Measurements from ENCODE around the gene PRAMEF4. TPM values are rescaled to one million over a fixed set of nuclear protein-coding genes. Genes with fewer than 3 reads are reported as not detected.
"Not testable (repeated sequence)": the region's sequence is repeated elsewhere in the genome, so short reads cannot be mapped to it uniquely, and the experiment has no call there.

Gene PRAMEF4
- not detected for total RNA-seq
- long read RNA-seq, result 0 reads

DNA sequence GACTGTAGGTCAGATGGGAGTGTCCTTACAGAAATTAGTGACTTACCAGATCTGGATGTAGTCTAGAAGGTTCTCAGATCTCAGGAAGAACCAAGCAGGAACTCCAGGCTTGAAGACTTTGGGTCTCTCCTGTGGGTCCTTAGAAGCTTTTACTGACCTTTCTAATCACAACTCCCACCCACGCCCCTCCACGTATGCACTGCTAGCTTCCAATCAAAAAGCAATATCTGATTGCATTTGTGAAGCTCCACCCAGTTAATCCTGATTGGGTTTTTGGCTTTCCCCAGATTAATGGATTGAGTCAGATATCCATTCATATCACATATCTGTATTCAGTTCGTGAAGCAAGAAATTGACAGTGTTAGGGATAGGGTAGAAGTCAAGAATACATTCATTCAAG is at the start of gene PRAMEF4:
TSS of gene PRAMEF4 (minus strand) at position 101 of the 400 bp plus-strand sequence. CDS start 2,807 bp downstream, outside the sequence.
- H3K36me3 ChIP-seq; H3K27ac ChIP-seq (replicated peaks); H3K27me3 ChIP-seq (ENCODE audit: low read depth); intact Hi-C loops (cut with micrococcal nuclease); DNase-seq; H3K9me3 ChIP-seq (replicated peaks); H3K4me3 ChIP-seq; H3K4me1 ChIP-seq: not testable (repeated sequence)

- DNase-seq; H3K36me3 ChIP-seq; intact Hi-C loops (cut with micrococcal nuclease); H3K27ac ChIP-seq (replicated peaks); H3K4me1 ChIP-seq; H3K9me3 ChIP-seq (replicated peaks); H3K27me3 ChIP-seq (ENCODE audit: low read depth); H3K4me3 ChIP-seq: not testable (repeated sequence)
Measured at GRCh38 chr1:12924368-12924767, 38.4 kb upstream of the PRAMEF4 start.

DNA sequence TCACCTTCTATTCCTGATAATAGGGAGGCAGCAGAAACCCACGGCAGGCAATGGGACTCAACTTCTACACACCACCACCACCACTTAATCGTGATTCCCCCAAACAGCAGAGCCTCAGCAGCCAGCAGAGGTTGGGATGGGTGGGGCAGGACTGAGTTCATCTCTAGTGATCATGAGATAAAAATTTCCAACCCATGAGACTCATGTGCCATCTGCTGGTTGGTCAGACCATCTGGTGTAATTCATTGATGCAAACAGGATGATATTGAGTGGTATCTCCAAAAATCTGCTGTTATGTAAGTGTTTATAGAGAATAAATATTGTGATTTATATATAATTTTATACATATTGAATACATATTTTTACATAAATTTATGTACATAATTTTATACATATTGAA is 35.7 kb upstream of the PRAMEF4 start:
- intact Hi-C loops (cut with micrococcal nuclease), result not testable (repeated sequence)

GRCh38 chr1:12916310-12916709 is 30.3 kb upstream of the PRAMEF4 start, which contains the start of gene PRAMEF7:
Gene PRAMEF7 (plus strand): TSS chr1:12916610. CDS start chr1:12917693, 1,083 bp downstream.
- H3K36me3 ChIP-seq; DNase-seq; H3K4me1 ChIP-seq; H3K4me3 ChIP-seq; H3K27ac ChIP-seq (replicated peaks); intact Hi-C loops (cut with micrococcal nuclease); H3K27me3 ChIP-seq (ENCODE audit: low read depth); H3K9me3 ChIP-seq (replicated peaks): not testable (repeated sequence)

More for the DNA sequence above, 35.7 kb upstream of the PRAMEF4 start:
- not testable (repeated sequence) for DNase-seq; H3K36me3 ChIP-seq; H3K4me1 ChIP-seq; H3K27me3 ChIP-seq (ENCODE audit: low read depth); H3K9me3 ChIP-seq (replicated peaks); H3K27ac ChIP-seq (replicated peaks); H3K4me3 ChIP-seq

DNA sequence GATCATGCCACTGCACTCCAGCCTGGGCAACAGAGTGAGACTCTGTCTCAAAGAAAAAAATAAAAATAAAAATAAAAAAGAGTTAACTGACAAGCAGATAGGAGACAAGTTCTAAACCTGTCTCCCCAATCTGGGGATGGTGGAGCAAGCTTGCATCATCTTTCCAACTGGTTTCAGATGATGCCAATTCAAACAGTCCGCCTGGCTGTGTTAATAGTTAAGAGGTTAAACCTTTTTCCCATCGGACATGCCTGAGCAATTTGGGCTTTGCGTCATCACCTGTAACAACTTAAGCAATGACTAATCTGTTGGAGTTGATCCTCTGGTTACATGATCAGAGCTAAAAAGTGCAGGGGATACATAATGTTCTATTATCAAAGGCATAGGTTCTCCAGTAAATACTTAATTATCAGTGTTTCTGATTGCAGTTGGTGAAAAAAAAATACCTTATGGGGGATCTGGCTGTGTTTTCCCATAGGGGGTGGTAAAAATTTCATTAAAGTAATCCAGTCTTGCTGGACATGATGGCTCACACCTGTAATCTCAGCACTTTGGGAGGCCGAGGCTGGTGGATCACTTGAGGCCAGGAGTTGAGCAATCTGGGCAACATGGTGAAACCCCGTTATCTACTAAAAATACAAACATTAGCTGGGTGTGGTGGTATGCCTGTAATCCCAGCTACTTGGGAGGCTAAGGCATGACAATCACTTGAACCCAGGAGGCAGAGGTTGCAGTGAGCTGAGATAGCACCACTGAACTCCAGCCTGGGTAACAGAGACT is 18.0 kb upstream of the PRAMEF4 start:
- H3K9me3 ChIP-seq (replicated peaks); H3K27ac ChIP-seq (replicated peaks); H3K36me3 ChIP-seq; H3K27me3 ChIP-seq (ENCODE audit: low read depth); H3K4me3 ChIP-seq; DNase-seq; H3K4me1 ChIP-seq; intact Hi-C loops (cut with micrococcal nuclease): not testable (repeated sequence)

DNA sequence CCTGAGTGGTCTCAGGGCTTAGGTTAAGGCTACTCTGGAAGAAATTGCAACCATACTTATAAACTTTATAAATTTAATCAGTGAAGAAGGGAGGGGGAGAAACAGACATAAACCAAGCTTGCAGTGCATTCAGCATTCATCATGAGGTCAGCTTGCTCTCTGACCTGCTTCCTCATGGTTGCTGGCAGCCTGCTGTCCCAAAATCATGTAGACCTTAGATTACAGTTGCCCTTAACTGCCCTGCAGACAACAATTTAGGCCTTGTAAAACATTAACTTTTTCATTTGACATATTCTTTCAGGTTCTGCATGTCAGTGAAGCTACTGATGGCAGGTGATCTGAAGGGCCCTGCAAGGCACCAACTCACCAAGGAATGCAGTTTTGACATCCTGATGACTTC is 13.2 kb upstream of the PRAMEF4 start:
- H3K4me3 ChIP-seq; DNase-seq; H3K9me3 ChIP-seq (replicated peaks); H3K27me3 ChIP-seq (ENCODE audit: low read depth); H3K4me1 ChIP-seq; H3K27ac ChIP-seq (replicated peaks); H3K36me3 ChIP-seq; intact Hi-C loops (cut with micrococcal nuclease): not testable (repeated sequence)

- DNase-seq; H3K4me3 ChIP-seq; intact Hi-C loops (cut with micrococcal nuclease); H3K4me1 ChIP-seq; H3K27me3 ChIP-seq (ENCODE audit: low read depth); H3K9me3 ChIP-seq (replicated peaks); H3K36me3 ChIP-seq; H3K27ac ChIP-seq (replicated peaks): not testable (repeated sequence)
Measured at GRCh38 chr1:12898170-12898569, 12.2 kb upstream of the PRAMEF4 start, which contains the start of gene PRAMEF10. Gene PRAMEF10 (minus strand): TSS chr1:12898270. CDS start chr1:12895847, 2,423 bp downstream.

- H3K27ac ChIP-seq (replicated peaks); intact Hi-C loops (cut with micrococcal nuclease); H3K27me3 ChIP-seq (ENCODE audit: low read depth); H3K9me3 ChIP-seq (replicated peaks); H3K4me1 ChIP-seq; H3K4me3 ChIP-seq; DNase-seq; H3K36me3 ChIP-seq: not testable (repeated sequence)
Measured at GRCh38 chr1:12878453-12878852, 7.5 kb downstream of the PRAMEF4 start.

- intact Hi-C loops (cut with micrococcal nuclease), result not testable (repeated sequence)
Measured at GRCh38 chr1:12863131-12863880, 22.7 kb downstream of the PRAMEF4 start.

DNA sequence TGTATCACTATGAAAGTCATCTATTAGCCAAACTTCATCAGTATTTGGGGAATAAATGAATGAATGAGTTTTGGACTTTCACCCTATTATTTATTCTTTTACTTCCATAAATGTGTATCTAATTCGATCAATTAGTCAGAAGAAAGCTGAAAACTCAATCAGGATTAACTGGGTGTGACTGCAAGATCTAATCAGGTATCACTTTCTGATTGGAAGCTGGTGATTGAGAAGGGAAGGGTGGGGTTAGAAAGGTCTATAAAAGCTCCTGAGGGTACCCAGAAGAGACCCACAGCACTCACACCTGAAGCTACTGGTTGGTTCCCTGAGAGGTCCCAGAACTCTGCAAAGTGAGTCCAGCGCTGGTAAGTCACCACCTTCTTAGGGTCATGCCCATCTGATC is 29.2 kb downstream of the PRAMEF4 start, which contains the start of gene PRAMEF2:
TSS of gene PRAMEF2 (plus strand) at position 301 of the 400 bp plus-strand sequence. CDS start 1,924 bp downstream, outside the sequence.
- H3K27ac ChIP-seq (replicated peaks); H3K4me3 ChIP-seq; DNase-seq; H3K4me1 ChIP-seq; H3K36me3 ChIP-seq; H3K9me3 ChIP-seq (replicated peaks); intact Hi-C loops (cut with micrococcal nuclease): not testable (repeated sequence)
- H3K27me3 ChIP-seq (ENCODE audit: low read depth), result peaks cover 42% of the 10 kb centered on the region

More at GRCh38 chr1:12863131-12863880, 22.7 kb downstream of the PRAMEF4 start:
- H3K4me3 ChIP-seq; H3K36me3 ChIP-seq; DNase-seq; H3K27ac ChIP-seq (replicated peaks); H3K4me1 ChIP-seq; H3K9me3 ChIP-seq (replicated peaks): not testable (repeated sequence)
- peaks cover 21% of the 10 kb centered on the region for H3K27me3 ChIP-seq (ENCODE audit: low read depth)

All from left ventricle myocardium inferior (tissue), 1 donor.